ENCODE results near the gene CPXM2. TPM values are rescaled to one million over a fixed set of nuclear protein-coding genes. Genes with fewer than 3 reads are reported as not detected.
"Not testable (repeated sequence)": the region's sequence is repeated elsewhere in the genome, so short reads cannot be mapped to it uniquely, and the experiment has no call there.

CPXM2 gene
- total RNA-seq, 1 donor from 2014 or later: 12.1 TPM

DNA sequence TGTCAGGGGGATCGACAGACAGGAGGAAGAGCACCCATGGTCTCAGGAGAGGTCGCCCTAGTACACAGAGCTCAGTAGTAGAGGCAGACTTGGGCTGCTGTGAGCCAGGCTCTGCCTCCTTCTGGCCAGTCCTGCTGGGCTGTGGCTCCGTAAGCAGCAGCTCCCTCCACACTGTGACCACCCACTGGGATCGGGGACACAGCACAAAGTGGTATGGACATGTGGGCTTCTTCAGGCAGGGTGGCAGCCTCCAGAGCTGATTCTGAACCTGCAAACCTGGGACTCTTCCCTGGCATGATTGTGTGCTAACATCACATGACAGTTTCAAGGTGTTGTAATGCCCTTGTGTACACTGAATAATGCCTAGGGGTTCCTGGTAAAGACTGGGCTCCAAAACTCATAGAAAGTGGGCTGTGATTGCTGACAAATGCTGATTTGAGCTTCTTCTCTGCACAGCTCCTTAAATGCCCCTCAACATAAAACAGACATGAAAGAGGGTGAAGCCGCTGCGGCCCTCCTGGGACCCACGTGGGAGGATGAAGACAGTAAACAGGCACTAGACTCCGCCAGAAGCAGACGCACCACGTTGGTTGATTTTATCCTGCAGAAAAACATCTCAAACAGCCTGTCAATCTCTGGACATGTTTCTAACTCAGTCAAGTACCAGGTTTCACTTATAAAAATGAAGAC lies 148.7 kb downstream of the CPXM2 start:
- no peak overlapping the region for H3K4me3 ChIP-seq (ENCODE audit: low read depth, low read length)
- TF ChIP-seq CTCF (IDR thresholded peaks at IDR 0.05; ENCODE audit: insufficient read depth, low read length, poor library complexity, severe bottlenecking): no peak
- DNase-seq (ENCODE audit: low read depth): no peak
- H3K36me3 ChIP-seq (ENCODE audit: control insufficient read depth, insufficient read depth, low read length): no peaks in the 10 kb centered on the region
- H3K27me3 ChIP-seq (ENCODE audit: control insufficient read depth, insufficient read depth, low read length): peaks cover 2% of the 10 kb centered on the region

DNA sequence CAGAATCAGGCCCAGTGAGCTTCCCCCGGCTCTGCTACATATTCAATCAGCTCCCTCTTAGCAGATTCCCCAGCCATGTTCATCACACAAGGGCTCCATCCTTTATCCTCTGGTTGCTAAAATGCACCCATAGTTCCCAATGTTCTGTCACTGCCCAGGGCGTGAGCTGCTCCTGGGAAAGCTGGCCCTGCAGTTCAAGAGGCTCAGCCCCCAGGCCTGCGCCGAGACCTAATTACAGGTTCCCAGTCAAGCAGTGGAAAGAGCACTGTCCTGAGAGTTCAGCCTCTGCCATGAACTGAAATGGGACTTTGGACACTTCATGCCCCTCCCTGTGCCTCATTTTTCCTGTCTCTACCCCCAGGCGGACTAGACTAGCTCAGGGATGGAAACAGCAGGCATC lies 149.9 kb downstream of the CPXM2 start:
- peaks cover 2% of the 10 kb centered on the region for H3K27me3 ChIP-seq (ENCODE audit: control insufficient read depth, insufficient read depth, low read length)
- TF ChIP-seq CTCF (IDR thresholded peaks at IDR 0.05; ENCODE audit: insufficient read depth, low read length, poor library complexity, severe bottlenecking): no peak
- no peak for DNase-seq (ENCODE audit: low read depth)
- H3K4me3 ChIP-seq (ENCODE audit: low read depth, low read length): no peak overlapping the region
- no peaks in the 10 kb centered on the region for H3K36me3 ChIP-seq (ENCODE audit: control insufficient read depth, insufficient read depth, low read length)

DNA sequence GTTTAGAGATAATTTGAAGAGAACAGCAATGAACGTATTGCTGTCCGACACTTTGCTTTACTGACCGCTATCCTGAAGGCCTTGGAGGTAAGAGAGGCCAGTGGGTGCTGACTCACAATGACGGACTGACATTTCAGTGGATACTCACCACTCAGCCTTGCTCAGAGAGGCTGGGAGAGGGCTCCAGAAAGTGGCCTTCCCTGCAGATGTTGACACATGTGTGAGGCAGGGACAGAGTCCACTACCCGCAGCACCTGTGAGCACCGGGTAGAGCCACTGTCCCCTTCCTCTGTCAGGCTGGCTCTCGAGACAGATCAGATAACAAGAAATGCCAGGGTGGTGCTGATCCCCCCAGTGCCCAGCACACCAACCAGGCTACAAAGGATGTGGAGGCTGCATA lies 150.5 kb downstream of the CPXM2 start:
- Histone ChIP-seq H3K27me3 (ENCODE audit: control insufficient read depth, insufficient read depth, low read length) (peaks cover 2% of the 10 kb centered on the region), H3K4me3 (ENCODE audit: low read depth, low read length) (no peak overlapping the region), H3K36me3 (ENCODE audit: control insufficient read depth, insufficient read depth, low read length) (no peaks in the 10 kb centered on the region)
- no peak for DNase-seq (ENCODE audit: low read depth)
- no peak for TF ChIP-seq CTCF (IDR thresholded peaks at IDR 0.05; ENCODE audit: insufficient read depth, low read length, poor library complexity, severe bottlenecking)

- not testable (repeated sequence) for H3K4me3 ChIP-seq (ENCODE audit: low read depth, low read length); DNase-seq (ENCODE audit: low read depth); H3K36me3 ChIP-seq (ENCODE audit: control insufficient read depth, insufficient read depth, low read length); H3K27me3 ChIP-seq (ENCODE audit: control insufficient read depth, insufficient read depth, low read length)
These were observed 154.7 kb downstream of the CPXM2 start for GRCh38 chr10:123736917-123737316.

DNA sequence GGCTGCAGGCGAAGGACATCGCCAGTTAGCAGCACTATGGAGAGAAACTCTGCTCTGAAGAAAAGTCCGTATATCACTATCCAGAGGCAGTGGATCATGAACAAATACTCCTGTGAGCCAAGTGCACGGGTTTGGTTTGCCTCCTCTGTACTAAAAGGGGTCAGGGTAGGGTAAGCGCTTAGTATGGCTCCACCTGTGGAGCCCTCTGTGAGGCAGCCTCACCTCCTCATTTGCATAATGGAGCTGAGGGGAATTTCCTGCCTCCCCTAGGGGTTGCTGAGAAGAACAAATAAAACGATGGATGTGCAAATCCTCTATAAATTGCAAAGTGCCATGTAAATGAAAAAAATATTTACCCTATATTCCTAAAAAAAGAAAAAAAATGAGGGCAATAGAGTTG lies 162.1 kb downstream of the CPXM2 start:
- Histone ChIP-seq H3K4me3 (ENCODE audit: low read depth, low read length) (no peak overlapping the region), H3K27me3 (ENCODE audit: control insufficient read depth, insufficient read depth, low read length) (no peaks in the 10 kb centered on the region), H3K36me3 (ENCODE audit: control insufficient read depth, insufficient read depth, low read length) (no peaks in the 10 kb centered on the region)
- no peak for DNase-seq (ENCODE audit: low read depth)
- TF ChIP-seq CTCF (IDR thresholded peaks at IDR 0.05; ENCODE audit: insufficient read depth, low read length, poor library complexity, severe bottlenecking): no peak

DNA sequence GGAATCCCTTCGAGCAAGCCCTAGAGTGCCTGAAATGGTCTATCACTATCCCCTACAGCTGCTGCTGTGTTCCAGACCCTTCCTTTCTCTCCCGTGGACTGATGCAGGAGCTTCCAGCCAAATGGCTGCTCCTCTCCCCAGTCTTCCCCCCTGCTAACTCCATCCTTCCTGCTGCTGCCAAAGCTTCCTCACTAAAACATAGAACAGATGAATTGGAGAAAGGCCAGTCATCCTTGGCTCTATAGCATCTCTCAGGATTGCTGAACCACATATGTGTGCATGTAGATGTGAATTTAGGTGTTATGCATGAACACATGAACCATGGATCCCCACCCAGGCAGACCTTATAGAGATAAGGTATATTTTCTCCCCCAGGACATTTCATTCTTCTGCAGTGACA lies 164.8 kb downstream of the CPXM2 start:
- H3K36me3 ChIP-seq (ENCODE audit: control insufficient read depth, insufficient read depth, low read length): no peaks in the 10 kb centered on the region
- H3K4me3 ChIP-seq (ENCODE audit: low read depth, low read length): no peak overlapping the region
- DNase-seq (ENCODE audit: low read depth): no peak
- TF ChIP-seq CTCF (IDR thresholded peaks at IDR 0.05; ENCODE audit: insufficient read depth, low read length, poor library complexity, severe bottlenecking): no peak
- no peaks in the 10 kb centered on the region for H3K27me3 ChIP-seq (ENCODE audit: control insufficient read depth, insufficient read depth, low read length)

Measured in kidney epithelial cell (primary cell).